ENCODE results near the gene NAA10. TPM values are rescaled to one million over a fixed set of nuclear protein-coding genes. Genes with fewer than 3 reads are reported as not detected.
A peak's percentile ranks its signal among the peaks of the same experiment; 100 is the strongest.

The NAA10 gene
- total and polyA plus RNA-seq, 7 donors: 105 to 203 (median 166) TPM

DNA sequence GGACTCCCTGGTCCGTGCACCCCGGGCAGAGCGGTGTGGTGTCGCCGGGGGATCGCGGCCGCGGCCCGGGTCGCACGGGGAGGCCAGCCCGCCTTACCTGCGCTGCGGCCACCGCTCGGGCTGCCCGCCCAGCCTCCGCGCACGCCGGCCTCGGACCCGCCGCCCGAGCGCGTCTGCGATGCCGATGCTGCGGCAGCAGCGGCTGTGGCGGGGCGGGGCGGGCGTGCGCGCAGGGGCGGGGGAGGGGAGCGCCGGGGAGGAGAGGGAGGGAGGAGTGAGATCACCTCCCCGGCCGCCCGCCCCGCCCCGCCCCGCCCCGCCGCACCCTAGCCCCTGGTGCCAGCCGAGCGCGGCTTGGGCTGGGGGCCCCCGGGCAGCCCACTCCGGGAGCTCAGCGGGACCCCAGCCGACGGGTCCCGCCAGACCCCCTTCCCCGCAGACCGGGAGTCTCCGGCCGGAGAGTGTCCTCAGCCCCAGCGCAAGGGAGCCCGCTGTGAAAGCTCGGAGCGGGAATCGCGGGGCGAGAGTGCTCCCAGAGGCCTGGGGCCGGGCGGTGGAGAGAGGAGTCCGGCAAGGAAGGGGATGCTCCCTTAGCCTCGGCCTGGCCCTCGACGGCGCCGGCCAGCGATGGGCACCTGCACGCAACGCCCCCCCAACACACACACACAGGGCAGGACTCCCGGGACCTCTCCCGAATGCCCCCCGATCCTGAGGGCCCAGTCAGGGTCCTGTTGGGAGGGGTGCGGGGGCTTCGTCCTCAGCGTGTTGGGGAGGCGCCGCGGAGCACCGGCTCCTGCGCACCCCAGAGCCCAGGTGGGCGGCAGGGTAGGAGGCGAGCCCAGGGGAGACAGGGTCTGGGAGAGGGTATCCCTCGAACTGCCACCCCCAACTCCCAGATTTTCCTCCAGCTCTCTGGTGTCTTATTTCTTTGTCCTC lies 48.6 kb downstream of the NAA10 start, which contains the start of gene L1CAM:
L1CAM (minus strand) TSS at position 206 of the 936 bp plus-strand sequence. CDS start 10,337 bp downstream, outside the sequence.
- Histone ChIP-seq H3K9me3 (no peaks in the 10 kb centered on the region), H3K4me3 (no peak within 1 kb of the TSS), H3K4me1 (no peaks in the 10 kb centered on the region), H3K36me3 (ENCODE audit: insufficient read depth in 1 of 2, low read depth in 1 of 2) (no peaks in the 10 kb centered on the region), H3K27me3 (ENCODE audit: insufficient read depth in 3 of 3, low read length in 2 of 3) (peaks cover 0 to 76% (median 12%) of the 10 kb centered on the region in 3 donors), H3K27ac (no peak within 1 kb of the TSS)
- WGBS, 3 donors: 5 to 40% (median 25%) methylated on average over 1 to 68 of the region's 94 CpGs
- ATAC-seq: no peak
- TF ChIP-seq, protein P1, sequence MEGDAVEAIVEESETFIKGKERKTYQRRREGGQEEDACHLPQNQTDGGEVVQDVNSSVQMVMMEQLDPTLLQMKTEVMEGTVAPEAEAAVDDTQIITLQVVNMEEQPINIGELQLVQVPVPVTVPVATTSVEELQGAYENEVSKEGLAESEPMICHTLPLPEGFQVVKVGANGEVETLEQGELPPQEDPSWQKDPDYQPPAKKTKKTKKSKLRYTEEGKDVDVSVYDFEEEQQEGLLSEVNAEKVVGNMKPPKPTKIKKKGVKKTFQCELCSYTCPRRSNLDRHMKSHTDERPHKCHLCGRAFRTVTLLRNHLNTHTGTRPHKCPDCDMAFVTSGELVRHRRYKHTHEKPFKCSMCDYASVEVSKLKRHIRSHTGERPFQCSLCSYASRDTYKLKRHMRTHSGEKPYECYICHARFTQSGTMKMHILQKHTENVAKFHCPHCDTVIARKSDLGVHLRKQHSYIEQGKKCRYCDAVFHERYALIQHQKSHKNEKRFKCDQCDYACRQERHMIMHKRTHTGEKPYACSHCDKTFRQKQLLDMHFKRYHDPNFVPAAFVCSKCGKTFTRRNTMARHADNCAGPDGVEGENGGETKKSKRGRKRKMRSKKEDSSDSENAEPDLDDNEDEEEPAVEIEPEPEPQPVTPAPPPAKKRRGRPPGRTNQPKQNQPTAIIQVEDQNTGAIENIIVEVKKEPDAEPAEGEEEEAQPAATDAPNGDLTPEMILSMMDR (IDR thresholded peaks at IDR 0.05): no peak
- intact Hi-C loops (cut with DNase I): no loop called here
- DNase-seq: no peak

DNA sequence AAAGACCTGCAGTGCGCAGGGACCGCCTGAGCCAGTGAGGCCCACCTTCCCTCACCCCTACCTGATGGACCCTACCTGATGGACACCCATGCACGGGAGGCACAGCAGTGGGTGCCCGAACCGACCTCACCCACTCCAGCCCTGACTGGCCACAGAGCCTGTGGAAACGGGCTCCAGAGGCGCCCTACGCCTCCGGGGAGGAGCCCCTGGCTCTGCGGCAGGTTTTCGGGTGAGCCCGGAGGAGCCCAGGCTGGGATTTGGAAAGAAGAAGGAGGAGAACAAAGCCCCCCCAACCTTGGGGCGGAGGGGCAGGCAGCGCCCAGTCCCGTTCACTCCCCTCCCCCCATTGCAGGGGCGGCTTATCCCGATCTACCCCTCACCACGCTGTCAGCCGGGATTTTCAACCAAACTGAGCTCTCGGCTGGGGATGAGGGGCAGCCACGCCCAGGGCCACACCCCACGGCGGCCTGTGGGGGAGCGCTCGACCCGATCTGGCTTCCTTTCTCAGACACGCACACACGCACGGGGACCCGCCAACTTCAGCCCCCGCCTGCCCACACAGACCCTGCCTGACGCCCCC lies 49.5 kb downstream of the NAA10 start:
- Histone ChIP-seq H3K4me1 (no peaks in the 10 kb centered on the region), H3K36me3 (ENCODE audit: insufficient read depth in 1 of 2, low read depth in 1 of 2) (no peaks in the 10 kb centered on the region), H3K4me3 (no peak overlapping the region), H3K27ac (no peak overlapping the region), H3K27me3 (ENCODE audit: insufficient read depth in 3 of 3, low read length in 2 of 3) (peaks cover 0 to 79% (median 12%) of the 10 kb centered on the region in 3 donors), H3K9me3 (no peaks in the 10 kb centered on the region)
- ATAC-seq (no peak), DNase-seq (peak in 1 of 2 donors; percentile 50)
- WGBS, 3 donors: 6 to 27% (median 7%) methylated on average over 20 to 32 of the region's 32 CpGs
- intact Hi-C loops (cut with DNase I): no loop called here
- TF ChIP-seq, protein P1 (IDR thresholded peaks at IDR 0.05): no peak

DNA sequence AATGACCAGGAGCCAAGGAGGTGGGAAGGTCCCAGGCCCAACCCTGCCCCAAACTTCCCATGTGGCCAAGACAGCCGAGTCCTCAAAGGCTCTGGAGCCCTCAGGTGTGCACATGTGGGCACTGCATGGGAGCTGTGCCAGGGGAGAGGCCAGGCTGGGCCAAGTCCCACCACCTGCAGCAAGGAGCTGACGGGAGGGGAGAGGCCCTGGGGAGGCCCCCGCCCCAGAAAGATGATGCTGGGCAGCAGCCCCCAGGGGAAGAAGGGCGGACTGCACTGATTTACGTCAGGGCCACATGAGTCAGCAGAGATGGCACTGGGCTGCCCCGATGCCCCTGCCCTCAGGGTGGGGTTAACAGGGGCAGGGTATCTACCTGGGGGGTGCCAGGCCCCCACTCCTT lies 50.2 kb downstream of the NAA10 start:
- DNase-seq: peak in 1 of 2 donors; percentile 40
- Histone ChIP-seq H3K4me1 (no peaks in the 10 kb centered on the region), H3K4me3 (no peak overlapping the region), H3K36me3 (ENCODE audit: insufficient read depth in 1 of 2, low read depth in 1 of 2) (no peaks in the 10 kb centered on the region), H3K27ac (no peak overlapping the region), H3K9me3 (no peaks in the 10 kb centered on the region), H3K27me3 (ENCODE audit: insufficient read depth in 3 of 3, low read length in 2 of 3) (peaks cover 0 to 83% (median 15%) of the 10 kb centered on the region in 3 donors)
- 35 to 52% (median 47%) methylated on average over 2 to 6 of the region's 6 CpGs for WGBS, 3 donors
- TF ChIP-seq, protein P1 (IDR thresholded peaks at IDR 0.05): no peak
- ATAC-seq: peak in 1 of 4 donors; percentile 36
- intact Hi-C loops (cut with DNase I): no loop called here

DNA sequence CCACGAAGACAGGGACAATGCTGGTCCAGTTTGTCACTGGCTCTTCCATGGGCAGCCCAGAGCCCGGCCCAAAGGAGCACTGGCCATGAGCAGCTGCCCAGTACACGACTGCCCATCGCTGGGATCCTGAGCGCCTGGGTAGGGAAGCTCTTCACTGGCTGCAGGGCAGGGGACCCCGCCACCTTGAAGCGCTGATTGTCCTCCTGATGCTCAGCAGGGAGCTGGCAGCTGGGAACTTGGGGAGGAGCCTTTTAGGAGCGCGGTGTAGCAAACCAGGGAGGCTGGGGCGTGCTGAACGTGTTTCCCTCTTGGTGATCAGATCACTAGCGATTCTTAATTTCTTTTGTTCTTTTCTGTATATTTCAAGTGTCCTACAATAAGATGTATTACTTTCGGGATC lies 50.7 kb downstream of the NAA10 start:
- no peaks in the 10 kb centered on the region for H3K9me3 ChIP-seq
- no peaks in the 10 kb centered on the region for H3K4me1 ChIP-seq
- no peak overlapping the region for H3K4me3 ChIP-seq
- H3K27ac ChIP-seq: no peak overlapping the region
- WGBS, 3 donors: 58 to 71% (median 59%) methylated on average over 8 to 13 of the region's 13 CpGs
- ATAC-seq (no peak), DNase-seq (peak in 1 of 2 donors; percentile 13)
- H3K27me3 ChIP-seq (ENCODE audit: insufficient read depth in 3 of 3, low read length in 2 of 3): peaks cover 0 to 83% (median 15%) of the 10 kb centered on the region in 3 donors
- intact Hi-C loops (cut with DNase I): no loop called here
- H3K36me3 ChIP-seq (ENCODE audit: insufficient read depth in 1 of 2, low read depth in 1 of 2): no peaks in the 10 kb centered on the region
- TF ChIP-seq, protein P1 (IDR thresholded peaks at IDR 0.05): no peak

Measured in psoas muscle (tissue), 8 donors.